Ovary (tissue), 3 donors: ENCODE data around the gene SASH3.

Experiments used
- EP300 ChIP-seq: sonication (generic); formaldehyde crosslinking; IDR thresholded peaks from one replicate; pipeline ENCODE4 v1.6.1; 2017; ENCODE audit warnings: antibody characterized with exemption
- POLR2A ChIP-seq: fragments of 450-650 bp; IDR thresholded peaks from one replicate; pipeline ENCODE4 v1.6.1; 2017; ENCODE audit warnings: antibody characterized with exemption, mild to moderate bottlenecking, moderate library complexity
- TF ChIP-seq, protein P1 (sequence below), 3 donors: fragments of 450-650 bp in 2 of 3; fragments of 200-600 bp in 1 of 3; IDR thresholded peaks; one replicate each; pipeline versions ENCODE4 v1.5.1 to v1.8.0; 2016 to 2022; ENCODE audit warnings: antibody characterized with exemption in 3 of 3, mild to moderate bottlenecking in 1 of 3
- donor health status: DM: no; HTN: no; CAD: no.

DNA sequence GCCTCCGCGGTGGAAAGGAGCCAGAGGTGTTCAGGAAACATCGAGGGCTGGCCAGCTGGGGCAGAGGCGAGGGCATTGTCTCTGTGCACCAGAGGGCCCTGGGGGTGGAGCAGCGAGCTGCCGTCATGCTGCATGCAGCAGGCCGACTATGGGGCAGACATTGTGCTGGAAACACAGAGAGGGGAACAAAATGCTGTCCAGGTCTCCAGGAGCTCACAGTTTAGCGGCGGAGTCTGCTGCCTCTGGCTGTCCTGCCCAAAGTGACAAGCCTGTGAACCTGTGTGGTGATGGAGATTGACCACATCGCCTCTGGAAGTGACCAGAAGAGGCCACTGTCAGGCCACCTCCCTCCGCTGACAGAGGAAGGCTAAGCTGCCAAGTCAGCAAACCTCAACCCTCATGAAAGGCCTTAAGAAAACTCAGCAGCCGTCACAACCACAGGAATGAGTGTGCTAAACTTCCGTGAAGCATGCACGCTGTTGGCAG is 20.1 kb upstream of the SASH3 start:
- TF ChIP-seq, protein P1, sequence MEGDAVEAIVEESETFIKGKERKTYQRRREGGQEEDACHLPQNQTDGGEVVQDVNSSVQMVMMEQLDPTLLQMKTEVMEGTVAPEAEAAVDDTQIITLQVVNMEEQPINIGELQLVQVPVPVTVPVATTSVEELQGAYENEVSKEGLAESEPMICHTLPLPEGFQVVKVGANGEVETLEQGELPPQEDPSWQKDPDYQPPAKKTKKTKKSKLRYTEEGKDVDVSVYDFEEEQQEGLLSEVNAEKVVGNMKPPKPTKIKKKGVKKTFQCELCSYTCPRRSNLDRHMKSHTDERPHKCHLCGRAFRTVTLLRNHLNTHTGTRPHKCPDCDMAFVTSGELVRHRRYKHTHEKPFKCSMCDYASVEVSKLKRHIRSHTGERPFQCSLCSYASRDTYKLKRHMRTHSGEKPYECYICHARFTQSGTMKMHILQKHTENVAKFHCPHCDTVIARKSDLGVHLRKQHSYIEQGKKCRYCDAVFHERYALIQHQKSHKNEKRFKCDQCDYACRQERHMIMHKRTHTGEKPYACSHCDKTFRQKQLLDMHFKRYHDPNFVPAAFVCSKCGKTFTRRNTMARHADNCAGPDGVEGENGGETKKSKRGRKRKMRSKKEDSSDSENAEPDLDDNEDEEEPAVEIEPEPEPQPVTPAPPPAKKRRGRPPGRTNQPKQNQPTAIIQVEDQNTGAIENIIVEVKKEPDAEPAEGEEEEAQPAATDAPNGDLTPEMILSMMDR (IDR thresholded peaks at IDR 0.05), result no peak
- TF ChIP-seq POLR2A (no peak), EP300 (no peak)
